ENCODE measurements around the gene AURKAIP1. TPM values are rescaled to one million over a fixed set of nuclear protein-coding genes. Genes with fewer than 3 reads are reported as not detected.

AURKAIP1 gene
- total and polyA plus RNA-seq, 4 experiments from 2014 or later = 60.4 to 179 (median 116) TPM

DNA sequence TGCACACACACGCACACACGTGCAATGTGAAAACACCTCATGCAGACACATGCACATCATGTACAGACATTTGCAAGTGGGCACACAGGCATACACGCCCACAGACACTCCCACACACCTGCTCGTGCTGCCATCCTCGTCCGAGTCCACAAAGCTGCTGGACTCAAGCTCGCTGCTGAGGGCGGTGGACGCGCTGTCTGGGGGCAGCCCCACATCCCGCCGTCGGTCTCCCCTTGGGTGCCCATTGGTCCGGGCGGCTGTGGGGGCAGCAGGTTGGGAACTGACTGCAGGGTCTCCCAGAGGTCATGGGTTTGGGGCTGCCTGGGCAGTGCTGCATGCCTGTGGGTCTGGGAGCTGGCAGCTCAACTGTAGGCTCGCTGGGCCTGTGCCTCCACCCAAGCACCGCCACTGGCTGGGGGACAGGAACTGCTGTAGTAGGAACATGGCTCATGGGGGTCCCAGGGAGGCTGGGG, 33.4 kb downstream of the AURKAIP1 start:
- CTCF ChIA-PET (ENCODE audit: partially characterized antibody) = no interaction called here
- no peaks in the 10 kb centered on the region for H3K27me3 Mint-ChIP-seq

GRCh38 chr1:1340791-1341548, 34.0 kb downstream of the AURKAIP1 start:
- CTCF ChIA-PET (ENCODE audit: partially characterized antibody) = no interaction called here
- Histone ChIP-seq H3K36me3 (ENCODE audit: insufficient read depth, low read length) (no peaks in the 10 kb centered on the region), H3K4me3 (ENCODE audit: low read length in 2 of 2) (no peak overlapping the region), H3K27me3 (ENCODE audit: insufficient read depth, low read length) (no peaks in the 10 kb centered on the region), H3K9me3 (ENCODE audit: control insufficient read depth in 1 of 2, low read length in 2 of 2) (no peaks in the 10 kb centered on the region), H3K4me1 (ENCODE audit: insufficient read depth, low read length) (no peaks in the 10 kb centered on the region), H3K27ac (ENCODE audit: low read depth, low read length) (no peak overlapping the region)
- POLR2A ChIA-PET (ENCODE audit: partially characterized antibody) = no interaction called here
- DNase-seq = peak in 1 of 5 donors; percentile 3
- peaks cover 0 to 8% (median 6%) of the 10 kb centered on the region in 4 donors for H3K4me1 Mint-ChIP-seq
- no peak overlapping the region for H3K4me3 Mint-ChIP-seq
- H3K36me3 Mint-ChIP-seq = peaks cover 10 to 12% of the 10 kb centered on the region in 2 donors
- peak overlapping the region in 2 of 7 donors; percentile 6 to 30 for H3K27ac Mint-ChIP-seq
- intact Hi-C loops (cut with micrococcal nuclease) = no loop called here
- no peaks in the 10 kb centered on the region for H3K27me3 Mint-ChIP-seq
- no peaks in the 10 kb centered on the region for H3K9me3 Mint-ChIP-seq

More for the DNA sequence above, 33.4 kb downstream of the AURKAIP1 start:
- no peak for DNase-seq
- no peak overlapping the region for H3K4me3 ChIP-seq (ENCODE audit: low read length in 2 of 2)
- H3K9me3 ChIP-seq (ENCODE audit: control insufficient read depth in 1 of 2, low read length in 2 of 2) = no peaks in the 10 kb centered on the region
- Mint-ChIP-seq H3K4me3 (no peak overlapping the region), H3K9me3 (no peaks in the 10 kb centered on the region), H3K27ac (no peak overlapping the region), H3K36me3 (peaks cover 10 to 12% of the 10 kb centered on the region in 2 donors), H3K4me1 (peaks cover 0 to 10% (median 7%) of the 10 kb centered on the region in 4 donors)
- POLR2A ChIA-PET (ENCODE audit: partially characterized antibody) = no interaction called here
- H3K27ac ChIP-seq (ENCODE audit: low read depth, low read length) = no peak overlapping the region
- intact Hi-C loops (cut with micrococcal nuclease) = no loop called here
- H3K36me3 ChIP-seq (ENCODE audit: insufficient read depth, low read length) = no peaks in the 10 kb centered on the region
- H3K4me1 ChIP-seq (ENCODE audit: insufficient read depth, low read length) = no peaks in the 10 kb centered on the region
- no peaks in the 10 kb centered on the region for H3K27me3 ChIP-seq (ENCODE audit: insufficient read depth, low read length)

DNA sequence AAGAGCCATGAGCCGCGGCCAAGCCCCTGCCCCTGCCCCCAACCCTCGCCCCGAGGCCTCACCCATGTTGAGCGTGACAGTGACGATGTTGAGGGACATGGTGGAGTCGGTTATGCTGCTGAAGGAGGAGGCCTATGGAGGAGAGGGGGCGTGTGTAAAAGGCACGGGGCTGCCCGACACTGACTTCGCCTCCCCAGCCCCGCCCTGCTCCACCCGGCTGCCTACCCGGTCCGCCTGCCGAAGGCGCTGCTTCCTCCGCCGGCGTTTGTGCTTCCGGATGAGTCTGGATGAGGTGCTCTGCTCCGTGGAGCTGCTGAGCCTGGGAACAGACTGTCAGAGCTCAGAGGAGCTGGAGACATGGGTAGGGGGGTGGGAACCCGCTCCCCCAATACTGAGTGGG, 34.8 kb downstream of the AURKAIP1 start:
- Mint-ChIP-seq H3K27ac (no peak overlapping the region), H3K4me3 (no peak overlapping the region), H3K27me3 (no peaks in the 10 kb centered on the region), H3K36me3 (peaks cover 10 to 12% of the 10 kb centered on the region in 2 donors), H3K9me3 (no peaks in the 10 kb centered on the region), H3K4me1 (peaks cover 0 to 8% (median 6%) of the 10 kb centered on the region in 4 donors)
- no peaks in the 10 kb centered on the region for H3K9me3 ChIP-seq (ENCODE audit: control insufficient read depth in 1 of 2, low read length in 2 of 2)
- H3K4me3 ChIP-seq (ENCODE audit: low read length in 2 of 2) = no peak overlapping the region
- no peak overlapping the region for H3K27ac ChIP-seq (ENCODE audit: low read depth, low read length)
- POLR2A ChIA-PET (ENCODE audit: partially characterized antibody) = no interaction called here
- H3K4me1 ChIP-seq (ENCODE audit: insufficient read depth, low read length) = no peaks in the 10 kb centered on the region
- no peaks in the 10 kb centered on the region for H3K27me3 ChIP-seq (ENCODE audit: insufficient read depth, low read length)
- DNase-seq = no peak
- CTCF ChIA-PET (ENCODE audit: partially characterized antibody) = no interaction called here
- intact Hi-C loops (cut with micrococcal nuclease) = no loop called here
- no peaks in the 10 kb centered on the region for H3K36me3 ChIP-seq (ENCODE audit: insufficient read depth, low read length)

DNA sequence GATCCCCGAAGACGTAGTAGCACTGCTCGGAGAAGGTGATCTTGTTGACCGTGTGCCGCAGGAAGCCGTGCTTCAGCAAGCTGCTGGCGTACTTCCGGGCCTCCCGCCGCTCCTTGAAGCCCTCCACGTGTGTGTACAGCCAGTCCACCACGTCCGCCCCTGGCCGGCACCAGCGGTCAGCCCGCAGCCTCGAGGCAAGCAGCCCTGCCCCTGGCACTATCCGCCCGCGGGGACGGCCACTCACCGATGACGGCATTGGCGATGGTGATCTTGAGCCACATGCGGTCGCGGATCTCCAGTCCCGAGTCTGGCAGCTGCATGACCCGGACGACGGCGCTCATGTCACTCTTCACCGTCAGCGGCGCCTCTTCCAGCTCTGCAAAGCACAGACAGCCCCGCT, 36.7 kb downstream of the AURKAIP1 start:
- Histone ChIP-seq H3K4me1 (ENCODE audit: insufficient read depth, low read length) (no peaks in the 10 kb centered on the region), H3K27me3 (ENCODE audit: insufficient read depth, low read length) (no peaks in the 10 kb centered on the region), H3K9me3 (ENCODE audit: control insufficient read depth in 1 of 2, low read length in 2 of 2) (no peaks in the 10 kb centered on the region), H3K27ac (ENCODE audit: low read depth, low read length) (no peak overlapping the region), H3K4me3 (ENCODE audit: low read length in 2 of 2) (no peak overlapping the region), H3K36me3 (ENCODE audit: insufficient read depth, low read length) (no peaks in the 10 kb centered on the region)
- Mint-ChIP-seq H3K4me1 (peaks cover 0 to 8% (median 6%) of the 10 kb centered on the region in 4 donors), H3K9me3 (no peaks in the 10 kb centered on the region), H3K27ac (no peak overlapping the region), H3K27me3 (no peaks in the 10 kb centered on the region), H3K36me3 (peaks cover 10 to 12% of the 10 kb centered on the region in 2 donors), H3K4me3 (no peak overlapping the region)
- CTCF ChIA-PET (ENCODE audit: partially characterized antibody) = interaction anchor here (0.6 kb wide), 1 partner anchor 241 kb away, joined by 3 read pairs; no protein-coding TSS in a partner anchor
- intact Hi-C loops (cut with micrococcal nuclease) = no loop called here
- POLR2A ChIA-PET (ENCODE audit: partially characterized antibody) = no interaction called here
- no peak for DNase-seq

DNA sequence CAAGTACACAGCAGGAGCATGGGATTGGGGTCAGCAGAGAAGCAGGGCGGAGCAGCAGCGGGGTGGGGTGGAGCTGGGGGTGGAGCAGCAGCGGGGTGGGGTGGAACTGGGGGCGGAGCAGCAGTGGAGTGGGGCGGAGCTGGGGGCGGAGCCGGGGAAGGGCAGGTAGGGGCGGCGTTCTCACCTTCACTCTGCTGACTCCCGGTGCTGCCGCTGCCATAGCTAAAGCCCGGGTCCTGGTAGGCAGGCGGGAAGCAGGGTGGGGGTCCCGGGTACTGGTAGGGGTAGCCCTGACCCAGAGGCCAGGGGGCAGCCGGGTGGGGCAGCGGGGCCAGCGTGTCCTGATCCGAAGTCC, 37.2 kb downstream of the AURKAIP1 start:
- Histone ChIP-seq H3K27ac (ENCODE audit: low read depth, low read length) (no peak overlapping the region), H3K4me1 (ENCODE audit: insufficient read depth, low read length) (no peaks in the 10 kb centered on the region), H3K4me3 (ENCODE audit: low read length in 2 of 2) (no peak overlapping the region), H3K36me3 (ENCODE audit: insufficient read depth, low read length) (no peaks in the 10 kb centered on the region), H3K27me3 (ENCODE audit: insufficient read depth, low read length) (no peaks in the 10 kb centered on the region), H3K9me3 (ENCODE audit: control insufficient read depth in 1 of 2, low read length in 2 of 2) (no peaks in the 10 kb centered on the region)
- Mint-ChIP-seq H3K4me1 (peaks cover 0 to 8% (median 6%) of the 10 kb centered on the region in 4 donors), H3K4me3 (no peak overlapping the region), H3K9me3 (no peaks in the 10 kb centered on the region), H3K36me3 (peaks cover 10 to 12% of the 10 kb centered on the region in 2 donors), H3K27ac (no peak overlapping the region), H3K27me3 (no peaks in the 10 kb centered on the region)
- DNase-seq = no peak
- ChIA-PET CTCF (ENCODE audit: partially characterized antibody) (interaction anchor here (0.6 kb wide), 1 partner anchor 241 kb away, joined by 3 read pairs; no protein-coding TSS in a partner anchor), POLR2A (ENCODE audit: partially characterized antibody) (no interaction called here)
- intact Hi-C loops (cut with micrococcal nuclease) = no loop called here

DNA sequence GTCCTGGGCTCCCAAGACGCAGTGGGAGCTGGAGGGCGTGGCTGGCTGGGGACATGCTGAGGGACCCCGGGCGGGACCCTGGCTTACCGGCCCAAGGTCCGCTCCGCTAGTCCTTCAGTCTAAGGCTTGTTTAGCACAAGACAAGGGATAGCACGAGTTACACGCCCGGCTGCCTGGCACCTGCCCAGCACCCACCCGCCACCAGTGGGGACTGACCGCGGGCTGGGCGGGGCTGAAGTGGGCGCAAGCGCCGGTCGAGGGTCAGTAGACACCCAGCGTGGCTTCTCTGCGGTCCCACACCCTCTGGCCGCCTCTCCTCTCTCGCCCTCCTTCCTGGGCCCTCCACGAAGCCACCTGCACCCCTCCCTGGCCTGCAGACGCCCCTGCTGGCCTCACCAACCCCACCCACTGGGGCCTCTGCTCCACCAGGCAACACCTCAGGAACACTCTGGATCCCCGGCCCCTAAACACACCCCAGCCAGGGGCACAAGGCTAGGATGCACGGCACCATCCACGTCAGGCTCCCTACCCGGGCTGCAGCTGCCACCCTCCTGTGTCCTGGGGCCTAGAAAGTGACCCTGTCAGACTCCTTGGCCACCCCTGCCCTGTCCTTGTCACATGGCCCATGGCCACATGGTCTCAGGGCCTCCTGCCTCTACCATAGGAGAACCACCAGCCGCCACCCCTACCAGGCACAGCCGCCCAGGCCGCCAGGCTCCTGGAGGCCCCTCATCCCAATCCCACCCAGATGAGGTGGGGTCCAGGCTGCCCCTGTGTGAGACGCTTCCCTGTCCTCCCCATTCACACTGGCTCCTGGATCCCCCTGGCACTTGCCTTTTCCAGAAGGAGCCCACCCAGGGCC, 37.8 kb downstream of the AURKAIP1 start:
- intact Hi-C loops (cut with micrococcal nuclease) = no loop called here
- Mint-ChIP-seq H3K36me3 (peaks cover 10 to 12% of the 10 kb centered on the region in 2 donors), H3K27ac (no peak overlapping the region), H3K9me3 (no peaks in the 10 kb centered on the region), H3K27me3 (no peaks in the 10 kb centered on the region), H3K4me3 (no peak overlapping the region), H3K4me1 (peaks cover 0 to 8% (median 6%) of the 10 kb centered on the region in 4 donors)
- H3K4me1 ChIP-seq (ENCODE audit: insufficient read depth, low read length) = no peaks in the 10 kb centered on the region
- no peaks in the 10 kb centered on the region for H3K27me3 ChIP-seq (ENCODE audit: insufficient read depth, low read length)
- no peaks in the 10 kb centered on the region for H3K9me3 ChIP-seq (ENCODE audit: control insufficient read depth in 1 of 2, low read length in 2 of 2)
- DNase-seq = no peak
- POLR2A ChIA-PET (ENCODE audit: partially characterized antibody) = no interaction called here
- H3K27ac ChIP-seq (ENCODE audit: low read depth, low read length) = no peak overlapping the region
- CTCF ChIA-PET (ENCODE audit: partially characterized antibody) = interaction anchor here (0.6 kb wide), 1 partner anchor 240 kb away, joined by 3 read pairs; no protein-coding TSS in a partner anchor
- H3K36me3 ChIP-seq (ENCODE audit: insufficient read depth, low read length) = no peaks in the 10 kb centered on the region
- H3K4me3 ChIP-seq (ENCODE audit: low read length in 2 of 2) = no peak overlapping the region

GRCh38 chr1:1336446-1336845, 38.6 kb downstream of the AURKAIP1 start:
- no peak overlapping the region for H3K4me3 Mint-ChIP-seq
- no peaks in the 10 kb centered on the region for H3K4me1 ChIP-seq (ENCODE audit: insufficient read depth, low read length)
- H3K9me3 Mint-ChIP-seq = no peaks in the 10 kb centered on the region
- ChIA-PET POLR2A (ENCODE audit: partially characterized antibody) (interaction anchor here (1.1 kb wide), 2 partner anchors 15 to 63 kb away, joined by 3 read pairs; no protein-coding TSS in a partner anchor), CTCF (ENCODE audit: partially characterized antibody) (no interaction called here)
- H3K4me1 Mint-ChIP-seq = peaks cover 0 to 8% (median 6%) of the 10 kb centered on the region in 4 donors
- H3K36me3 ChIP-seq (ENCODE audit: insufficient read depth, low read length) = no peaks in the 10 kb centered on the region
- no peak for DNase-seq
- peaks cover 10 to 12% of the 10 kb centered on the region in 2 donors for H3K36me3 Mint-ChIP-seq
- H3K4me3 ChIP-seq (ENCODE audit: low read length in 2 of 2) = no peak overlapping the region
- no peaks in the 10 kb centered on the region for H3K9me3 ChIP-seq (ENCODE audit: control insufficient read depth in 1 of 2, low read length in 2 of 2)
- no peak overlapping the region for H3K27ac Mint-ChIP-seq
- intact Hi-C loops (cut with micrococcal nuclease) = no loop called here
- no peaks in the 10 kb centered on the region for H3K27me3 Mint-ChIP-seq
- H3K27ac ChIP-seq (ENCODE audit: low read depth, low read length) = no peak overlapping the region
- H3K27me3 ChIP-seq (ENCODE audit: insufficient read depth, low read length) = no peaks in the 10 kb centered on the region

Measured in CD4-positive, alpha-beta memory T cell (primary cell).